HG03095 (cell line): ENCODE measurements around the gene NADK.
"Not testable (repeated sequence)": the region's sequence is repeated elsewhere in the genome, so short reads cannot be mapped to it uniquely, and the experiment has no call there.

ENCODE experiments used
- ATAC-seq: cut with Tn5 transposase; IDR thresholded peaks from one replicate; pipeline ENCODE4 v1.9.1; 2021; ENCODE audit warnings: moderate library complexity; ENCODE audit not compliant: unreplicated experiment

The NADK gene

GRCh38 chr1:1707897-1708296 lies 70.4 kb downstream of the NADK start:
- not testable (repeated sequence) for ATAC-seq

GRCh38 chr1:1707241-1707640 lies 71.0 kb downstream of the NADK start:
- ATAC-seq = not testable (repeated sequence)

- ATAC-seq = not testable (repeated sequence)
These were observed 72.6 kb downstream of the NADK start for GRCh38 chr1:1705623-1706022.

- not testable (repeated sequence) for ATAC-seq
These were observed 73.8 kb downstream of the NADK start for GRCh38 chr1:1704284-1704957.

- ATAC-seq = no peak
These were observed 74.5 kb downstream of the NADK start for GRCh38 chr1:1703796-1704195.

GRCh38 chr1:1702506-1702905 lies 75.8 kb downstream of the NADK start:
- ATAC-seq = not testable (repeated sequence)
